ENCODE measurements around the gene TSPYL2.

DNA sequence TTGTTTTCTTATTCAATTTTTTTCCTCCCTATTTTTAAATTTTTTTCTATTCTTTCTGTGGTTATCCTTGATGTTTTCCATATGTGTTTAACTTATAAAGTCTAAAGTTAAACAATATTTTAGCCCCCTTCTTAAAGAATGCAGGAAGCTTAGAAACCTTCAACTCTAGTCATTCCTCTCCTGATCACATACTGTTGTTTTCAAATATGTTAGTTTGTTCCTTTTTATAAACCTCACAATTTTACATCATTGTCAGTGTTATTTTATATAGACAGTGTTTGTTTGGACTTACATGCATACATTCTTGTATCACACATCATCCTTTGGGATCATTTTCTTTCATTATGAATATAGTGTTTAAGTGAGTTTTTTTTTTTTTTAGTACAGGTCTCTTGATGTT, 43.3 kb downstream of the TSPYL2 start:
- TF ChIP-seq RAD21 (IDR thresholded peaks at IDR 0.05; ENCODE audit: low read depth) (no peak), TAF1 (IDR thresholded peaks at IDR 0.05; ENCODE audit: low read depth) (no peak), USF1 (IDR thresholded peaks at IDR 0.05) (no peak), FOXM1 (IDR thresholded peaks at IDR 0.05; ENCODE audit: borderline replicate concordance, low read depth) (no peak), EGR1 (IDR thresholded peaks at IDR 0.05) (no peak), TCF12 (IDR thresholded peaks at IDR 0.05; ENCODE audit: low read depth) (no peak), REST (IDR thresholded peaks at IDR 0.05; ENCODE audit: low read depth) (no peak), CEBPB (IDR thresholded peaks at IDR 0.05) (no peak), EP300 (IDR thresholded peaks at IDR 0.05; ENCODE audit: borderline replicate concordance) (no peak), TEAD4 (IDR thresholded peaks at IDR 0.05) (no peak)
- TF ChIP-seq, protein P1, sequence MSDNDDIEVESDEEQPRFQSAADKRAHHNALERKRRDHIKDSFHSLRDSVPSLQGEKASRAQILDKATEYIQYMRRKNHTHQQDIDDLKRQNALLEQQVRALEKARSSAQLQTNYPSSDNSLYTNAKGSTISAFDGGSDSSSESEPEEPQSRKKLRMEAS (IDR thresholded peaks at IDR 0.05): no peak

All from Ishikawa (cell line).